Mesothelial cell of epicardium (in vitro differentiated cells): ENCODE measurements around the gene TRHDE. TPM values are rescaled to one million over a fixed set of nuclear protein-coding genes. Genes with fewer than 3 reads are reported as not detected.

ENCODE experiments used
- DNase-seq, 2 experiments: peaks; one replicate each; pipeline ENCODE4 v3.0.0; 2021; ENCODE audit warnings: low spot score in 2 of 2; ENCODE audit not compliant: unreplicated experiment in 2 of 2
- H3K27ac Mint-ChIP-seq: 2 replicates; pipeline ENCODE4 v1.8.0; 2021; ENCODE audit warnings: mixed read lengths
- H3K27me3 Mint-ChIP-seq: 2 replicates; pipeline ENCODE4 v1.8.0; 2021; ENCODE audit warnings: low read depth, mixed read lengths
- H3K36me3 Mint-ChIP-seq: 2 replicates; pipeline ENCODE4 v1.8.0; 2021; ENCODE audit warnings: mixed read lengths
- H3K4me1 Mint-ChIP-seq: 2 replicates; pipeline ENCODE4 v1.8.0; 2021; ENCODE audit warnings: mixed read lengths
- H3K4me3 Mint-ChIP-seq: 2 replicates; pipeline ENCODE4 v1.8.0; 2021; ENCODE audit warnings: mild to moderate bottlenecking, moderate library complexity, mixed read lengths
- H3K9me3 Mint-ChIP-seq: 2 replicates; pipeline ENCODE4 v1.8.0; 2021; ENCODE audit warnings: mixed read lengths
- total RNA-seq: library from RNA; stranded (reverse); gene quantifications from 3 replicates; pipeline ENCODE4 v1.2.1, GENCODE V29; 2021
- TF ChIP-seq, protein P1 (sequence below): fragments of 200-600 bp; sonication (generic); IDR thresholded peaks from one replicate; pipeline ENCODE4 v1.5.0; 2021; ENCODE audit warnings: antibody characterized with exemption; ENCODE audit not compliant: unreplicated experiment

The TRHDE gene
- total RNA-seq, 1 donor from 2014 or later, result 1.0 TPM

DNA sequence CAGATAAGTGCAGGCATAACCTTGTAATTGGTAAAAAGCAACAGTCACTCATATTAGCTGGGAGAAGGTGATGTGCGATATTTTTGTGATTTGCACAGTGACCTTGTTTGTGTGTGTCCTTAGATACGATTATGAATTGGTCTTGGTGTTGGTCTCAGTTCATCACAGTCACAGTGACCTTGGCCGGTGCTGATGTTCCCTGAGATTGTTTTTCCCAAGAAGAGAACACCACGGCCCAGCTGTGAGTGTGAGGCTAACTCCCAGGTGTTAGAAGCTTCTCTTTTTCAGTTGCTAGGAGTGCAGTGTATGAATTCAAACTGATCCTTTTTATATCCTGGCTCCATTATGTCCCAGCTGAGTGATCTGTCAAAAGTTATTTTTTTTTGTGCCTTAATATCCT lies 46.2 kb downstream of the TRHDE start:
- Mint-ChIP-seq H3K27ac (no peak overlapping the region), H3K4me3 (no peak overlapping the region), H3K9me3 (no peaks in the 10 kb centered on the region), H3K36me3 (no peaks in the 10 kb centered on the region), H3K27me3 (peaks cover 5% of the 10 kb centered on the region), H3K4me1 (no peaks in the 10 kb centered on the region)
- TF ChIP-seq, protein P1, sequence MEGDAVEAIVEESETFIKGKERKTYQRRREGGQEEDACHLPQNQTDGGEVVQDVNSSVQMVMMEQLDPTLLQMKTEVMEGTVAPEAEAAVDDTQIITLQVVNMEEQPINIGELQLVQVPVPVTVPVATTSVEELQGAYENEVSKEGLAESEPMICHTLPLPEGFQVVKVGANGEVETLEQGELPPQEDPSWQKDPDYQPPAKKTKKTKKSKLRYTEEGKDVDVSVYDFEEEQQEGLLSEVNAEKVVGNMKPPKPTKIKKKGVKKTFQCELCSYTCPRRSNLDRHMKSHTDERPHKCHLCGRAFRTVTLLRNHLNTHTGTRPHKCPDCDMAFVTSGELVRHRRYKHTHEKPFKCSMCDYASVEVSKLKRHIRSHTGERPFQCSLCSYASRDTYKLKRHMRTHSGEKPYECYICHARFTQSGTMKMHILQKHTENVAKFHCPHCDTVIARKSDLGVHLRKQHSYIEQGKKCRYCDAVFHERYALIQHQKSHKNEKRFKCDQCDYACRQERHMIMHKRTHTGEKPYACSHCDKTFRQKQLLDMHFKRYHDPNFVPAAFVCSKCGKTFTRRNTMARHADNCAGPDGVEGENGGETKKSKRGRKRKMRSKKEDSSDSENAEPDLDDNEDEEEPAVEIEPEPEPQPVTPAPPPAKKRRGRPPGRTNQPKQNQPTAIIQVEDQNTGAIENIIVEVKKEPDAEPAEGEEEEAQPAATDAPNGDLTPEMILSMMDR, result no peak
- no peak for DNase-seq

DNA sequence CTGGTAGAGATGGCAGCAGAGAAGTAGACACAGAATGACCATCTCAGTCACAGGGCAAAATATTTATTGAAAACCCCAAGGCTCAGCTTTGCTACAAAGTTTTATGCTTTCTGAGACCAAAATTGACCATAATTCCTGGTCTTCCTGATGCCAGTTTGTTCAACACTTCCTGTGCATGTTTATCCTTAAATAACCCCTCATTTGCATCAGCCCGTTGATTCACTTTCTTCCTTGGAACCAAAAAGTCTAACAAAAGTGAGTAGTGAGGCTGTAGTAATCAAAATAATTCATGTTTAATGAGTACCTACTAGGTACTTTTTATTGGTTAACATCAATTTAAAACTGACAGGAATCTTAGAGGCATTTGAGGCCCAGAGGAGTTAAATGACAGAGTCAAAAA lies 51.7 kb downstream of the TRHDE start:
- no peak overlapping the region for H3K4me3 Mint-ChIP-seq
- no peaks in the 10 kb centered on the region for H3K36me3 Mint-ChIP-seq
- peaks cover 21% of the 10 kb centered on the region for H3K27me3 Mint-ChIP-seq
- TF ChIP-seq, protein P1, result no peak
- no peaks in the 10 kb centered on the region for H3K9me3 Mint-ChIP-seq
- H3K27ac Mint-ChIP-seq, result no peak overlapping the region
- H3K4me1 Mint-ChIP-seq, result no peaks in the 10 kb centered on the region
- no peak for DNase-seq

DNA sequence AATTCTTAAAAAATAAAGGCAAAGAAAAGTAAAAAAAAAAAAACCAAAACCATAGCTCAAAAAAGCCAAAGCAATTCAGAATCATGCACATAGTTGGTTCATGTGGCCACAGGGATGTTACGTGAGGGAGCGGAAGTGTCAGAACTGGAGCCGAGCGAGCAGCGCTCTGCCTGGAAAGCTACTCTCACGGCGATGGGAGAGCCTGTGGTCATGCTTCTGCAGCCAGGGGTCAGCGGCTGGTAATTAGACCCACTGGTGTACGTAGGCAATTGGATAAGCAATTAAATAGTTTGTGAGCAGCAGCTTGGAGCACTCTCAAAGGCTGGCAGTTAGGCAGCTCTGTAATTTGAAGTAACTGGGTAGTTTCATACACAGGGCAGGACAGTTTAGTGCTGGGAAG lies 58.1 kb downstream of the TRHDE start:
- no peaks in the 10 kb centered on the region for H3K36me3 Mint-ChIP-seq
- H3K9me3 Mint-ChIP-seq, result no peaks in the 10 kb centered on the region
- H3K4me1 Mint-ChIP-seq, result no peaks in the 10 kb centered on the region
- peaks cover 19% of the 10 kb centered on the region for H3K27me3 Mint-ChIP-seq
- H3K27ac Mint-ChIP-seq, result no peak overlapping the region
- no peak for DNase-seq
- no peak overlapping the region for H3K4me3 Mint-ChIP-seq
- TF ChIP-seq, protein P1, result no peak

DNA sequence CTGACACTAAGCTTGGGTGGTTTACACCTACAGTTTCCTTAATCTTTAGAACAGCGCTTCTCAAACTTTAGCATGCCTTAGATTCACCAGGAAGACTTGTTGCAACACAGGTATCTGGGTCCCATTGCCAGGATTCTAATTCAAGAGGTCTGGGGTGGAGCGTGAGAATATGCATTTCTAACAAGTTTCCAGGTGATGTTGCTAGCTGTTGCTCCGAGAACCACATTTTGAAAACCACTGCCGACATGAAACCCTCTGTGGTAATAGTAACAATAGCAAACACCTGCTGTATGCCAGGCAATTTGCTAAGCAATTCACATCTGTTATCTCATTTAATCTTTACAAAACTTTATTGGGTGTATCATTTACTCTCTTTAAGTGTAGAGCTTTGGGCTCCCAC lies 58.6 kb downstream of the TRHDE start:
- no peak for DNase-seq
- Mint-ChIP-seq H3K27ac (no peak overlapping the region), H3K27me3 (peaks cover 19% of the 10 kb centered on the region), H3K36me3 (no peaks in the 10 kb centered on the region), H3K9me3 (no peaks in the 10 kb centered on the region), H3K4me1 (no peaks in the 10 kb centered on the region), H3K4me3 (no peak overlapping the region)
- TF ChIP-seq, protein P1, result no peak

DNA sequence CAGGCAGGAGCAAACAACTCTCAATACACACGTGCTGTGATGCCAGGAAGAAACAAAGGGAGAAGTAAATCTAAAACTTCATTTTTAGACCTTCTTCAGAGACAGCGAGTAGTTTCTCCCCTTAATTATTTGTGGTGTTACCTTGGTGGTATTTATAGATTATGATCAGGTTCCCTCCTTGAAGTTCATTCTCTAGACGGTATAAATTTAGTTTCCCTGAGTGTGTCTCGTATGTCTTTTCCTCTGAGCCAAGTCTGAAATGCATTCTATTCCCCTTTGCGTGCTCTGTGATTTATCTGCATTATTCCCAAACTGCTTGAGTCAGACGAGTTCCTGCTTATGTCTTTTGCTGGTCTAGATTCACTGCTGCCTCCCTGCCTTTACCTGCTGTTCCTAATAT lies 65.2 kb downstream of the TRHDE start:
- Mint-ChIP-seq H3K9me3 (no peaks in the 10 kb centered on the region), H3K27ac (no peak overlapping the region), H3K27me3 (peaks cover 25% of the 10 kb centered on the region), H3K36me3 (no peaks in the 10 kb centered on the region), H3K4me3 (no peak overlapping the region), H3K4me1 (no peaks in the 10 kb centered on the region)
- TF ChIP-seq, protein P1, result no peak
- no peak for DNase-seq

DNA sequence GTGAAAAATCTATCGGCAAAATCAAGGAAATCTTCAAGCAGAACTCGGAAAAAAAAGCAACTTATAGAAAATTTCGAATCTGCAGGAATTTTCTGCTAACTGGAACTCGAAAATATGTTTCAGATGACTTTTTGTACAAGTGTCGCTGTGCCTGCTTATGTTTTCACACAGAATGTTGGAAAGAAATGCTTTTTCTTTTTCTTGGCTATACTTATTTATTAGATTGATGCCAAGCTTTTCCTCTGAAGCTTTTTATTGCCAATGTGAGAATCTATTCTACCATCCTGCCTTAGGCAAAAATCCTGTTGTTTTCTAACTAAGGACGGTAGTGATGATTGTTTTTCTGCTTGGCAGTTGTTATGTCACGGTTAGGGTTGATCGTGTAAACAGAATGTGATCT lies 65.8 kb downstream of the TRHDE start:
- Mint-ChIP-seq H3K9me3 (no peaks in the 10 kb centered on the region), H3K4me3 (no peak overlapping the region), H3K36me3 (no peaks in the 10 kb centered on the region), H3K4me1 (peaks cover 3% of the 10 kb centered on the region), H3K27ac (no peak overlapping the region), H3K27me3 (peaks cover 27% of the 10 kb centered on the region)
- no peak for DNase-seq
- TF ChIP-seq, protein P1, result no peak
